UCSD-AML1 (cell line): ENCODE measurements around the gene GPC3.

Experiments
- DNase-seq: peaks from one replicate; lab custom pipeline; 2025; ENCODE audit not compliant: unreplicated experiment; lab: John Stamatoyannopoulos, UW

The GPC3 gene

GRCh38 chrX:133971586-133971985 lies 13.8 kb downstream of the GPC3 start:
- no peak for DNase-seq

- DNase-seq = no peak
These were observed 15.3 kb downstream of the GPC3 start for GRCh38 chrX:133970076-133970475.

- no peak for DNase-seq
These were observed 16.2 kb downstream of the GPC3 start for GRCh38 chrX:133969191-133969590.

- no peak for DNase-seq
These were observed 17.3 kb downstream of the GPC3 start for GRCh38 chrX:133968109-133968508.

- DNase-seq = no peak
These were observed 19.2 kb downstream of the GPC3 start for GRCh38 chrX:133966199-133966598.

GRCh38 chrX:133965321-133965720 lies 20.1 kb downstream of the GPC3 start:
- no peak for DNase-seq

GRCh38 chrX:133961046-133961445 lies 24.3 kb downstream of the GPC3 start:
- no peak for DNase-seq

- no peak for DNase-seq
These were observed 25.4 kb downstream of the GPC3 start for GRCh38 chrX:133959972-133960371.

- DNase-seq = no peak
These were observed 26.3 kb downstream of the GPC3 start for GRCh38 chrX:133958997-133959688.

GRCh38 chrX:133956570-133957340 lies 28.6 kb downstream of the GPC3 start:
- no peak for DNase-seq

GRCh38 chrX:133953785-133954355 lies 31.5 kb downstream of the GPC3 start:
- no peak for DNase-seq

GRCh38 chrX:133953078-133953477 lies 32.3 kb downstream of the GPC3 start:
- DNase-seq = no peak

GRCh38 chrX:133951098-133951497 lies 34.3 kb downstream of the GPC3 start:
- DNase-seq = no peak

- no peak for DNase-seq
These were observed 35.2 kb downstream of the GPC3 start for GRCh38 chrX:133950214-133950613.

- DNase-seq = no peak
These were observed 36.5 kb downstream of the GPC3 start for GRCh38 chrX:133948895-133949294.

GRCh38 chrX:133947996-133948395 lies 37.4 kb downstream of the GPC3 start:
- no peak for DNase-seq

GRCh38 chrX:133947022-133947421 lies 38.4 kb downstream of the GPC3 start:
- DNase-seq = no peak

- no peak for DNase-seq
These were observed 41.9 kb downstream of the GPC3 start for GRCh38 chrX:133943507-133943906.

- no peak for DNase-seq
These were observed 45.6 kb downstream of the GPC3 start for GRCh38 chrX:133939655-133940302.

- no peak for DNase-seq
These were observed 46.9 kb downstream of the GPC3 start for GRCh38 chrX:133938530-133938929.

- no peak for DNase-seq
These were observed 48.4 kb downstream of the GPC3 start for GRCh38 chrX:133937022-133937421.

- no peak for DNase-seq
These were observed 50.3 kb downstream of the GPC3 start for GRCh38 chrX:133935076-133935475.
